Putamen (tissue), 1 donor: ENCODE measurements around the gene DOCK11.
"Not testable (repeated sequence)": the region's sequence is repeated elsewhere in the genome, so short reads cannot be mapped to it uniquely, and the experiment has no call there.

ENCODE experiments used
- DNase-seq: peaks from one replicate; pipeline ENCODE4 v3.0.0-alpha.2; 2016; ENCODE audit warnings: low spot score

The DOCK11 gene

GRCh38 chrX:118698516-118699170 lies 203.0 kb downstream of the DOCK11 start:
- DNase-seq: no peak

GRCh38 chrX:118702741-118703140 lies 207.1 kb downstream of the DOCK11 start:
- no peak for DNase-seq

GRCh38 chrX:118706681-118707080 lies 211.1 kb downstream of the DOCK11 start:
- no peak for DNase-seq

- no peak for DNase-seq
Measured at GRCh38 chrX:118714521-118714920, 218.9 kb downstream of the DOCK11 start.

- not testable (repeated sequence) for DNase-seq
Measured at GRCh38 chrX:118715917-118716316, 220.3 kb downstream of the DOCK11 start.

GRCh38 chrX:118716833-118717232 lies 221.2 kb downstream of the DOCK11 start:
- not testable (repeated sequence) for DNase-seq

- no peak for DNase-seq
Measured at GRCh38 chrX:118717678-118718391, 222.2 kb downstream of the DOCK11 start.

- DNase-seq: no peak
Measured at GRCh38 chrX:118718737-118719136, 223.1 kb downstream of the DOCK11 start.

GRCh38 chrX:118720058-118720707 lies 224.6 kb downstream of the DOCK11 start:
- DNase-seq: no peak

GRCh38 chrX:118723376-118723775 lies 227.8 kb downstream of the DOCK11 start:
- no peak for DNase-seq

- no peak for DNase-seq
Measured at GRCh38 chrX:118724365-118724764, 228.8 kb downstream of the DOCK11 start.

GRCh38 chrX:118724775-118725174 lies 229.2 kb downstream of the DOCK11 start:
- DNase-seq: no peak

GRCh38 chrX:118726396-118726795 lies 230.8 kb downstream of the DOCK11 start:
- DNase-seq: no peak

- DNase-seq: no peak
Measured at GRCh38 chrX:118726887-118727685, 231.5 kb downstream of the DOCK11 start, which contains the start of gene IL13RA1. TSS of gene IL13RA1 (plus strand) at chrX:118727606. CDS start at chrX:118727639, 33 bp downstream.

GRCh38 chrX:118727686-118728339 lies 232.2 kb downstream of the DOCK11 start:
- DNase-seq: no peak

GRCh38 chrX:118729042-118729652 lies 233.5 kb downstream of the DOCK11 start:
- no peak for DNase-seq

GRCh38 chrX:118730500-118731247 lies 235.1 kb downstream of the DOCK11 start:
- no peak for DNase-seq

- DNase-seq: not testable (repeated sequence)
Measured at GRCh38 chrX:118732551-118732950, 236.9 kb downstream of the DOCK11 start.

- DNase-seq: no peak
Measured at GRCh38 chrX:118734909-118735308, 239.3 kb downstream of the DOCK11 start.
